Muscle layer of colon (tissue), 2 donors: ENCODE measurements around the gene NR2F1-AS1.

Experiments
- H3K27ac ChIP-seq: one replicate; pipeline ENCODE4 v1.7.0; 2013; ENCODE audit warnings: low read depth, mild to moderate bottlenecking, low read length, moderate library complexity
- H3K27me3 ChIP-seq, 2 donors: one replicate each; pipeline ENCODE4 v1.7.0; 2013; ENCODE audit warnings: low read length in 2 of 2, mild to moderate bottlenecking in 2 of 2; ENCODE audit not compliant: insufficient read depth in 2 of 2, control insufficient read depth in 1 of 2
- H3K36me3 ChIP-seq: one replicate; pipeline ENCODE4 v1.7.0; 2013; ENCODE audit warnings: mild to moderate bottlenecking, low read length; ENCODE audit not compliant: insufficient read depth
- H3K4me1 ChIP-seq: one replicate; pipeline ENCODE4 v1.7.0; 2013; ENCODE audit warnings: mild to moderate bottlenecking, low read length; ENCODE audit not compliant: insufficient read depth
- H3K4me3 ChIP-seq, 2 donors: one replicate each; pipeline ENCODE4 v1.7.0; 2013; ENCODE audit warnings: low read length in 2 of 2, low read depth in 1 of 2, mild to moderate bottlenecking in 1 of 2, moderate library complexity in 1 of 2
- H3K9ac ChIP-seq: one replicate; pipeline ENCODE4 v1.7.0; 2013; ENCODE audit warnings: low read length
- H3K9me3 ChIP-seq: one replicate; pipeline ENCODE4 v1.7.0; 2013; ENCODE audit warnings: mild to moderate bottlenecking, low read length
- donor health status: abdominal sarcoma.
- donor health status: Adenocarcinoma of cecum.

NR2F1-AS1 gene

GRCh38 chr5:93580927-93581445, at the start of gene NR2F1-AS1:
NR2F1-AS1 (minus strand) TSS chr5:93581219.
- H3K9ac ChIP-seq: peak within 1 kb of the TSS; percentile 23
- peak within 1 kb of the TSS; percentile 41 for H3K27ac ChIP-seq
- H3K4me3 ChIP-seq: peak within 1 kb of the TSS; percentile 29 to 67
- H3K4me1 ChIP-seq: peaks cover 27% of the 10 kb centered on the region
- H3K27me3 ChIP-seq: peaks cover 21 to 53% of the 10 kb centered on the region in 2 donors
- no peaks in the 10 kb centered on the region for H3K36me3 ChIP-seq
- H3K9me3 ChIP-seq: no peaks in the 10 kb centered on the region

DNA sequence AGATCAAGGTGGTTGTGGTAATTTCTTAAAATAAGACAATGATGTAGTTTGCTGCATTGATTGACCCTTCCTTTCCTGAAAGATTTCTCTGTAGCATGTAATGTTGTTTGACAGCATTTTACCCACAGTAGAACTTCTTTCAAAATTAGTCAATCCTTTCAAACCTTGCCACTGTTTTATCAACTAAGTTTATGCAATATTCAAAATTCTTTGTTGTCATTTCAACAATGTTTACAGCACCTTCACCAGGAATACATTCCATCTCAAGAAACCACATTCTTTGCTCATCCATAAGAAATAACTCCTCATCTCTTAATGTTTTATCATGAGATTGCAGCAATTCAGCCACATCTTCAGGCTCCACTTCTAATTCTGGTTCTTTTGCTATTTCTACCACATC, 45.8 kb upstream of the NR2F1-AS1 start:
- Histone ChIP-seq H3K27me3 (no peaks in the 10 kb centered on the region), H3K9me3 (no peaks in the 10 kb centered on the region), H3K36me3 (no peaks in the 10 kb centered on the region), H3K9ac (no peak overlapping the region), H3K27ac (no peak overlapping the region), H3K4me3 (no peak overlapping the region), H3K4me1 (no peaks in the 10 kb centered on the region)

- Histone ChIP-seq H3K4me3 (no peak overlapping the region), H3K27ac (no peak overlapping the region), H3K4me1 (no peaks in the 10 kb centered on the region), H3K36me3 (no peaks in the 10 kb centered on the region), H3K9ac (no peak overlapping the region), H3K27me3 (no peaks in the 10 kb centered on the region), H3K9me3 (no peaks in the 10 kb centered on the region)
Measured at GRCh38 chr5:93623153-93623552, 42.1 kb upstream of the NR2F1-AS1 start.

- no peak overlapping the region for H3K27ac ChIP-seq
Measured at GRCh38 chr5:93622240-93622885, 41.3 kb upstream of the NR2F1-AS1 start.

GRCh38 chr5:93621327-93621798, 40.3 kb upstream of the NR2F1-AS1 start:
- H3K4me1 ChIP-seq: no peaks in the 10 kb centered on the region
- no peak overlapping the region for H3K27ac ChIP-seq
- no peak overlapping the region for H3K9ac ChIP-seq
- no peaks in the 10 kb centered on the region for H3K27me3 ChIP-seq
- H3K36me3 ChIP-seq: no peaks in the 10 kb centered on the region
- H3K9me3 ChIP-seq: no peaks in the 10 kb centered on the region
- H3K4me3 ChIP-seq: peak overlapping the region; percentile 43 to 73

More at GRCh38 chr5:93622240-93622885, 41.3 kb upstream of the NR2F1-AS1 start:
- no peak overlapping the region for H3K4me3 ChIP-seq
- no peaks in the 10 kb centered on the region for H3K36me3 ChIP-seq
- H3K27me3 ChIP-seq: no peaks in the 10 kb centered on the region
- H3K9me3 ChIP-seq: no peaks in the 10 kb centered on the region
- H3K4me1 ChIP-seq: no peaks in the 10 kb centered on the region
- H3K9ac ChIP-seq: no peak overlapping the region

DNA sequence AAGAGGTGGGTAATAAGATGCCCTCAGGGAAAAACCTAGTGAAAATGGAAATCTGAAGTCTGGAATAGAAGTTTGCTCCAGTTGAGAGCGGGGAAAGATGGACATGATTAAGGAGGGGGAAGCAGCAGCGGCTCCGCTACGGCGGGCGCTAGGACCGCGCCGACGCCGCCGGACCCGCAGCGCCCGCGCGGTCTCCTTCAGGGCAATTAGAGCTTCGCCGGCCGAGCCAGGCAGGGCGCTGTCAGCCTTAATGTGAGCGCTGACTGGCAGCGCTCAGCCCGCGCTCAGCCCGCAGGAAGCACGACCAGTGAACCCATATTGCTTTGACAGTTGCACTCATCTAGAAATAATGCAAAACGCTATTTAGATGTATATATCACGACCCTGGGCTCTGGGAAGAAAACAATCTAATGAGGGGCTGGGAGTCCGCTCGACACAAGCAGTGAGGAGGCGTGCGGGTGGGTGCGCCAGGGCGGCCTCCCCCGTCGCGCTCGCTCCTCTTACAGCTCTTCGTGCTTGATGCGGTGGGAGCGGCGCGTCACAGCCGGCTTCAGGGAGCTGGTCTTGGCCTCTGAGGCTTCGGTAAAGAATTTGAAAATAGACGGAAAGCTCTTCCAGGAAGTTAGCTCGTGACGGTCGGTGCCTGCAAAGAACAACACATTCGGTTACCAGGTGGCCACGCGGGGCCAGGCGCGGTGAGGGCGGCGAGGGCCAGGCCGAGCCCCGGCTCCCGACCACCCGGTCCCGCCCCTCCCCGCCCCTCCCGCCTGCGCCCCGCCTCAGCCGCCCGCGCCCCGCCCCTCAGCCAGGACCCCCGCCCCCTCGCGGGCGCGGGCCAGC, 39.7 kb upstream of the NR2F1-AS1 start:
- Histone ChIP-seq H3K4me3 (peak overlapping the region; percentile 68 to 77), H3K36me3 (no peaks in the 10 kb centered on the region), H3K27ac (peak overlapping the region; percentile 49), H3K27me3 (no peaks in the 10 kb centered on the region), H3K4me1 (no peaks in the 10 kb centered on the region), H3K9ac (no peak overlapping the region), H3K9me3 (no peaks in the 10 kb centered on the region)

GRCh38 chr5:93616538-93617174, 35.6 kb upstream of the NR2F1-AS1 start:
- Histone ChIP-seq H3K4me1 (no peaks in the 10 kb centered on the region), H3K9me3 (no peaks in the 10 kb centered on the region), H3K36me3 (no peaks in the 10 kb centered on the region), H3K4me3 (no peak overlapping the region), H3K27me3 (peaks cover 19 to 25% of the 10 kb centered on the region in 2 donors), H3K9ac (no peak overlapping the region), H3K27ac (no peak overlapping the region)

DNA sequence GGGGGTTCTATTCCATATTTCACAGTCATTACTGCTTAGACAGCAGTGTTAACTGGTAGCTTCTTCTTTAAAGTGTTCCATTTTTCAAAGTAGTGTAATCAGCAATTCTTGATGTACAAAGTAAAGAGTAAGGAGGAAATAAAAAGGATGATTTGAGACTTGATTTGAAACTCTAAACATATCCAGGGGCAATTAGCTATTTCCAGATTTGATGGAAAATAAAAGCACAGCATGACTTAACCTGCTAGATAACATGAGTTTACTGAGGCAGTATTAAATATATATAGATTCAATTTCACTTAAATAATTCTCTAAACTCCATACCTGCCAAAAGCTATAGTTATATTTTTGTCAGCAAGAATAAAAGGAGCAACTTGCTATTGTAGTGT, 31.8 kb upstream of the NR2F1-AS1 start:
- H3K9ac ChIP-seq: no peak overlapping the region
- no peaks in the 10 kb centered on the region for H3K36me3 ChIP-seq
- H3K4me3 ChIP-seq: no peak overlapping the region
- H3K4me1 ChIP-seq: peaks cover 3% of the 10 kb centered on the region
- H3K27ac ChIP-seq: no peak overlapping the region
- peaks cover 56 to 63% of the 10 kb centered on the region in 2 donors for H3K27me3 ChIP-seq
- peaks cover 24% of the 10 kb centered on the region for H3K9me3 ChIP-seq

DNA sequence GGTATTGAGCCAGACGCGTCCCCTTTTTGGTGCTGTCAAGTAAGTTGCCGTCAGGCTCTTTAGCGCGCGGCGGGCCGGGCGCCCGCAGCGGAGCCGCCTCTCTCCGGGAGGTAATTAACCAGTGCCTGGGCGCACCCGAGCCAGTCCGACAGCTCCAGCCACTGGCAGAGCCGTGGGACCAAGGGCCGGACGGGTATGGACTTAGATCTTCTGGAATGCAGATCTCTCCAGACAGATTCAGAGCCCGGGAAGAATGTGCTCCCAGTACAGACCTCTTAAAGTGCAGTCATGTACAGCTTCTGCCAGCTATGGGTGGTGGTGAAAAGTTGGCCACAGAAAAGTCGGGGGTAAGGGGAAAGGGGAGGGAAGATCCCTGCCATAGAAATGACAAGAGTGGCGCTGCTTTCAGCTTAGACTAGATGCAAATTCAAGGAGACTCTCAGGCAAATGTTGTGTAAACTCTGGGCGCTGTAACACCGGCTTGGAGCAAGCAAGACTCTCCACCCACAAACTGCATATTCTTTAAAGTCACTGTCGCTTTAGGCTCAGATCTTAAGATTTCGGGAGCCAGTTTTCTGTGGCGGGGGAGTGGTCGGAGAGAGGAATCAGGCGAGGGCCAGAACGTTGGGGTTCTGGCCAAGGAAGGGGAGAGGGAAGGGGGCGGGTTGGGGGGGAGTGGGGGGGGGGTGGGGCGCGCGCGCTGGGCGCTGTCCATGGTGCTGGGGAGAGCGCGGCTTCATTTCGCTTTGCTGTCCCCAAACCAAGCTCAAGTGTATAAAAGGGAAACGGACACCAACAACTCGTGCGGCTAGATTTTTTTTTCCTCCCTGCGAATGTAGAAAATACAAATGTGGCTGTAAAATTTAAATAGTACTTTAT, 31.2 kb upstream of the NR2F1-AS1 start:
- H3K27me3 ChIP-seq: peaks cover 62 to 69% of the 10 kb centered on the region in 2 donors
- peaks cover 24% of the 10 kb centered on the region for H3K9me3 ChIP-seq
- H3K9ac ChIP-seq: no peak overlapping the region
- H3K4me3 ChIP-seq: no peak overlapping the region
- H3K36me3 ChIP-seq: no peaks in the 10 kb centered on the region
- H3K27ac ChIP-seq: no peak overlapping the region
- peaks cover 4% of the 10 kb centered on the region for H3K4me1 ChIP-seq

DNA sequence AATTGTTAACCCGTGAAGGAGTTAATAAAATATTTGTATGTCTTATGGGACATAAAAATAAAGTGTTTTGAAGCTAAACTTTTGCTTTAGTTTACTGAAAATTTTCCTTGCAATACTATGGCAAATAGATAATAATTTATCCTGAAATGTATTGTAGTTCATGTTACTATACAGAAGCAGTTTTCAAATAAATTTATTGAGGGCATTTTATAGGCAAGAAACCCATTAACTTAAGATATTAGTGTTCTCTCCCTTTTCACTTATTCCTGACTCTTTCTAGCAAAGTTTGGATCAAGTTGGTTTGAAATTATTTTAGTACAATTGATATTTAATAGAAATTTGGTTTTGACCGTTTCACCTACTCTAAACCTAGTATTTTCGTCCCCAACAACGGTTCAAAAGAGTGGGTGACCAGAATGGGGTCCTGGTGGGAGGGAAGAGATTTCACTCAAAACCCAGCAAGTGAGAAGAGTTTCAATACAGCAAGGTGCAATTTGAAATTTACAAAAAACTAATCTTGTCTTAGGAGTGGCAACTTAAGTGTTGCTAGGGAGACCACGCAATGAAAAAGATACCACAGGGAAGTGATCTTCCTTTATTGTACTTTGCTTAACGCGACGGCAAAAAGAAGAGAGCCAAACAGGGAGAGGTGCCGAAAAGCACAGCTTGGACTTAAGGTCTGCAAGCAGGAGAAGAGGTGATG, 30.4 kb upstream of the NR2F1-AS1 start:
- Histone ChIP-seq H3K9me3 (peaks cover 24% of the 10 kb centered on the region), H3K27me3 (peaks cover 70 to 77% of the 10 kb centered on the region in 2 donors), H3K36me3 (no peaks in the 10 kb centered on the region), H3K4me1 (peaks cover 4% of the 10 kb centered on the region), H3K9ac (no peak overlapping the region), H3K27ac (no peak overlapping the region), H3K4me3 (no peak overlapping the region)
